Fibroblast of lung (primary cell): Measurements from ENCODE around the gene LILRA6.
"Not testable (repeated sequence)": the region's sequence is repeated elsewhere in the genome, so short reads cannot be mapped to it uniquely, and the experiment has no call there.

Experiments used
- CTCF ChIP-seq, 2 donors: IDR thresholded peaks in 1 of 2; conservative IDR thresholded peaks in 1 of 2; 1 replicate in 1 of 2; 2 replicates in 1 of 2; pipeline ENCODE4 v1.5.1; 2011 to 2012; ENCODE audit warnings: low read length in 2 of 2, control low read depth in 1 of 2, inconsistent platforms in 1 of 2, low read depth in 1 of 2, mild to moderate bottlenecking in 1 of 2
- EZH2 ChIP-seq: IDR thresholded peaks from 2 replicates; pipeline ENCODE4 v1.5.1; 2012; ENCODE audit warnings: low read length, control low read depth, mild to moderate bottlenecking; ENCODE audit errors: missing control alignments

- not testable (repeated sequence) for TF ChIP-seq CTCF (conservative IDR thresholded peaks at IDR 0.05 in 1 of 2, IDR thresholded peaks at IDR 0.05 in 1 of 2; ENCODE audit: low read depth in 1 of 2, low read length in 2 of 2); EZH2
These were observed 19.2 kb downstream of the LILRA6 start for GRCh38 chr19:54223277-54223936.
